Karpas-422 (cell line): ENCODE results near the gene PDHB. TPM values are rescaled to one million over a fixed set of nuclear protein-coding genes. Genes with fewer than 3 reads are reported as not detected.

ENCODE experiments used
- DNase-seq: peaks from one replicate; pipeline ENCODE4 v3.0.0-alpha.2; 2015
- H2AFZ ChIP-seq: fragments of 200-600 bp; sonication (generic); 2 replicates; pipeline ENCODE4 v1.6.1; 2014; ENCODE audit warnings: antibody characterized with exemption, low read length, mixed read lengths
- H3K27ac ChIP-seq: fragments of 200-600 bp; sonication (generic); 2 replicates; pipeline ENCODE4 v1.5.1; 2014; ENCODE audit warnings: mild to moderate bottlenecking, low read length, moderate library complexity
- H3K27me3 ChIP-seq: fragments of 200-600 bp; sonication (generic); 2 replicates; pipeline ENCODE4 v1.6.1; 2014; ENCODE audit warnings: low read length, mixed read lengths
- H3K36me3 ChIP-seq: fragments of 200-600 bp; sonication (generic); 2 replicates; pipeline ENCODE4 v1.6.1; 2014; ENCODE audit warnings: low read length, mixed read lengths; ENCODE audit not compliant: insufficient read depth
- H3K4me1 ChIP-seq: fragments of 200-600 bp; sonication (generic); 2 replicates; pipeline ENCODE4 v1.6.1; 2014; ENCODE audit warnings: mild to moderate bottlenecking, low read length, mixed read lengths
- H3K4me2 ChIP-seq: fragments of 200-600 bp; sonication (generic); 2 replicates; pipeline ENCODE4 v1.6.1; 2014; ENCODE audit warnings: low read length, low read depth, mild to moderate bottlenecking; ENCODE audit not compliant: poor library complexity, severe bottlenecking
- H3K4me3 ChIP-seq: fragments of 200-600 bp; sonication (generic); 2 replicates; pipeline ENCODE4 v1.5.1; 2014; ENCODE audit warnings: mild to moderate bottlenecking, antibody characterized with exemption, low read length, mixed read lengths
- H3K79me2 ChIP-seq: fragments of 200-600 bp; sonication (generic); 2 replicates; pipeline ENCODE4 v1.6.1; 2014; ENCODE audit warnings: mild to moderate bottlenecking, low read length, mixed read lengths
- H3K9ac ChIP-seq: fragments of 200-600 bp; sonication (generic); 2 replicates; pipeline ENCODE4 v1.6.0; 2014; ENCODE audit warnings: low read length
- H3K9me2 ChIP-seq: fragments of 200-600 bp; sonication (generic), shearing (Covaris generic); replicated peaks from 2 replicates; pipeline ENCODE4 v1.6.0; 2014; ENCODE audit warnings: mild to moderate bottlenecking, low read length, moderate library complexity; ENCODE audit not compliant: insufficient read depth
- H3K9me3 ChIP-seq: fragments of 300-700, 200-600 bp; sonication (generic); 2 replicates; pipeline ENCODE4 v1.6.1; 2014; ENCODE audit warnings: low read length, mixed read lengths
- H4K20me1 ChIP-seq: fragments of 200-600 bp; sonication (generic); 2 replicates; pipeline ENCODE4 v1.6.1; 2014; ENCODE audit warnings: mild to moderate bottlenecking, antibody characterized with exemption, low read length, low read depth; ENCODE audit not compliant: insufficient read depth
- total RNA-seq: library from RNA; depleted of rRNA; stranded (reverse); fragments of >200 nt; shearing (Covaris generic); gene quantifications from 2 replicates; pipeline ENCODE4 v1.2.3, GENCODE V29; 2014; ENCODE audit warnings: low replicate concordance; rRNA removed

The PDHB gene
- total RNA-seq = 61.6 and 130 TPM in 2 replicates

GRCh38 chr3:58433400-58434167 lies at the start of gene PDHB:
PDHB (minus strand) TSS chr3:58433832; CDS start chr3:58433809, 23 bp downstream.
- Histone ChIP-seq H3K9me2 (no peaks in the 10 kb centered on the region), H3K9me3 (no peaks in the 10 kb centered on the region), H3K9ac (peak within 1 kb of the TSS; percentile 83), H3K27me3 (no peaks in the 10 kb centered on the region), H3K27ac (peak within 1 kb of the TSS; percentile 69), H3K4me1 (peaks cover 32% of the 10 kb centered on the region), H4K20me1 (no peaks in the 10 kb centered on the region), H3K79me2 (no peaks in the 10 kb centered on the region; the same call in 1 of the 2 replicates), H2AFZ (peak within 1 kb of the TSS; percentile 88; the same call in 1 of the 2 replicates), H3K4me3 (peak within 1 kb of the TSS; percentile 66), H3K4me2 (peak within 1 kb of the TSS; percentile 72), H3K36me3 (peaks cover 24% of the 10 kb centered on the region)
- DNase-seq = peak; percentile 95

- H3K4me2 ChIP-seq = peak overlapping the region; percentile 48
Measured at GRCh38 chr3:58482917-58483636, 49.4 kb upstream of the PDHB start.

GRCh38 chr3:58480309-58480708 lies 46.7 kb upstream of the PDHB start:
- Histone ChIP-seq H3K79me2 (no peaks in the 10 kb centered on the region), H4K20me1 (no peaks in the 10 kb centered on the region), H3K4me2 (no peak overlapping the region), H3K9me2 (no peaks in the 10 kb centered on the region), H3K9me3 (no peaks in the 10 kb centered on the region), H3K27ac (no peak overlapping the region), H3K4me3 (no peak overlapping the region), H2AFZ (no peak overlapping the region), H3K9ac (no peak overlapping the region), H3K36me3 (no peaks in the 10 kb centered on the region), H3K4me1 (peaks cover 20% of the 10 kb centered on the region), H3K27me3 (no peaks in the 10 kb centered on the region)
- DNase-seq = no peak

More at GRCh38 chr3:58482917-58483636, 49.4 kb upstream of the PDHB start:
- H2AFZ ChIP-seq = no peak overlapping the region
- no peaks in the 10 kb centered on the region for H3K9me3 ChIP-seq
- H3K4me3 ChIP-seq = no peak overlapping the region; the same call in 1 of the 2 replicates
- H4K20me1 ChIP-seq = no peaks in the 10 kb centered on the region
- H3K4me1 ChIP-seq = peaks cover 14% of the 10 kb centered on the region
- H3K79me2 ChIP-seq = no peaks in the 10 kb centered on the region
- no peaks in the 10 kb centered on the region for H3K27me3 ChIP-seq
- H3K36me3 ChIP-seq = no peaks in the 10 kb centered on the region
- H3K27ac ChIP-seq = no peak overlapping the region
- no peaks in the 10 kb centered on the region for H3K9me2 ChIP-seq
- peak; percentile 54 for DNase-seq
- no peak overlapping the region for H3K9ac ChIP-seq

GRCh38 chr3:58478781-58479180 lies 45.1 kb upstream of the PDHB start:
- H3K4me3 ChIP-seq = no peak overlapping the region
- no peak overlapping the region for H2AFZ ChIP-seq
- no peak overlapping the region for H3K9ac ChIP-seq
- no peak overlapping the region for H3K4me2 ChIP-seq
- H3K4me1 ChIP-seq = peaks cover 29% of the 10 kb centered on the region
- no peaks in the 10 kb centered on the region for H3K79me2 ChIP-seq
- no peaks in the 10 kb centered on the region for H3K9me3 ChIP-seq
- no peaks in the 10 kb centered on the region for H3K36me3 ChIP-seq
- DNase-seq = no peak
- no peaks in the 10 kb centered on the region for H3K9me2 ChIP-seq
- no peaks in the 10 kb centered on the region for H3K27me3 ChIP-seq
- H3K27ac ChIP-seq = no peak overlapping the region
- no peaks in the 10 kb centered on the region for H4K20me1 ChIP-seq

GRCh38 chr3:58474967-58475578 lies 41.4 kb upstream of the PDHB start:
- H3K4me3 ChIP-seq = peak overlapping the region; percentile 31; the same call in 1 of the 2 replicates
- H3K27me3 ChIP-seq = no peaks in the 10 kb centered on the region
- peaks cover 20% of the 10 kb centered on the region for H3K4me1 ChIP-seq
- H3K27ac ChIP-seq = no peak overlapping the region
- H3K79me2 ChIP-seq = no peaks in the 10 kb centered on the region
- peak; percentile 65 for DNase-seq
- H3K4me2 ChIP-seq = peak overlapping the region; percentile 61
- H2AFZ ChIP-seq = peak overlapping the region; percentile 51; the same call in 1 of the 2 replicates
- no peaks in the 10 kb centered on the region for H3K9me2 ChIP-seq
- no peaks in the 10 kb centered on the region for H3K9me3 ChIP-seq
- H3K9ac ChIP-seq = peak overlapping the region; percentile 30
- H3K36me3 ChIP-seq = no peaks in the 10 kb centered on the region
- no peaks in the 10 kb centered on the region for H4K20me1 ChIP-seq

- peaks cover 20% of the 10 kb centered on the region for H3K4me1 ChIP-seq
- H3K4me3 ChIP-seq = no peak overlapping the region; the same call in 1 of the 2 replicates
- no peaks in the 10 kb centered on the region for H3K27me3 ChIP-seq
- no peaks in the 10 kb centered on the region for H3K79me2 ChIP-seq
- peak; percentile 69 for DNase-seq
- no peaks in the 10 kb centered on the region for H3K36me3 ChIP-seq
- no peaks in the 10 kb centered on the region for H3K9me2 ChIP-seq
- H2AFZ ChIP-seq = no peak overlapping the region
- H3K27ac ChIP-seq = no peak overlapping the region
- H3K9ac ChIP-seq = peak overlapping the region; percentile 30
- no peaks in the 10 kb centered on the region for H3K9me3 ChIP-seq
- H4K20me1 ChIP-seq = no peaks in the 10 kb centered on the region
- peak overlapping the region; percentile 61 for H3K4me2 ChIP-seq
Measured at GRCh38 chr3:58474348-58474911, 40.8 kb upstream of the PDHB start.

GRCh38 chr3:58473275-58473674 lies 39.6 kb upstream of the PDHB start:
- Histone ChIP-seq H3K36me3 (no peaks in the 10 kb centered on the region), H3K9ac (no peak overlapping the region), H3K4me1 (peaks cover 20% of the 10 kb centered on the region), H3K4me3 (no peak overlapping the region), H3K9me3 (no peaks in the 10 kb centered on the region), H3K27ac (no peak overlapping the region), H3K9me2 (no peaks in the 10 kb centered on the region), H3K27me3 (no peaks in the 10 kb centered on the region), H3K79me2 (no peaks in the 10 kb centered on the region), H2AFZ (no peak overlapping the region), H3K4me2 (no peak overlapping the region), H4K20me1 (no peaks in the 10 kb centered on the region)
- no peak for DNase-seq
